ENCODE data around the gene NKD1. TPM values are rescaled to one million over a fixed set of nuclear protein-coding genes. Genes with fewer than 3 reads are reported as not detected.

Gene NKD1
- total and polyA plus RNA-seq, 2 of the 8 experiments (the other 6 are each of a cell fraction or from before 2014, with no cell fraction given) = 0.70 to 4.5 TPM

GRCh38 chr16:50692999-50693781 is 145.0 kb downstream of the NKD1 start, which contains the start of gene NOD2:
TSS of gene NOD2 (plus strand) at chr16:50693606. CDS start at chr16:50699496, 5,890 bp downstream.
- WGBS, 2 experiments (ENCODE audit: extremely low coverage in 1 of 2, insufficient coverage in 1 of 2, insufficient read length in 1 of 2, insufficient replicate concordance in 2 of 2, low coverage in 1 of 2, low lambda C conversion rate in 2 of 2, missing lambda C conversion rate in 1 of 2) = 59 to 100% methylated on average over 1 to 16 of the region's 56 CpGs
- TF ChIP-seq KDM4A (IDR thresholded peaks at IDR 0.05; ENCODE audit: low read depth, low read length, severe bottlenecking) (peak; percentile 78), SUZ12 (IDR thresholded peaks at IDR 0.05; ENCODE audit: low read length) (0 out of 2 replicates have a peak, but pooled peaks have one; percentile 35), KDM5A (IDR thresholded peaks at IDR 0.05; ENCODE audit: low read length) (no peak), FOSL1 (IDR thresholded peaks at IDR 0.05; ENCODE audit: insufficient read depth, low read depth, low read length) (no peak), MAX (IDR thresholded peaks at IDR 0.05) (peak; percentile 6; the same call in 1 of the 2 replicates), TAF7 (optimal IDR thresholded peaks at IDR 0.05; ENCODE audit: borderline replicate concordance, low read depth, low read length) (no peak), PHF8 (conservative IDR thresholded peaks at IDR 0.05; ENCODE audit: low read depth, low read length) (0 out of 2 replicates have a peak, but pooled peaks have one; percentile 31)
- CTCF ChIA-PET (ENCODE audit: partially characterized antibody) = interaction anchor here (1.1 kb wide), 1 partner anchor 27 kb away, joined by 3 read pairs; no protein-coding TSS in a partner anchor

More at GRCh38 chr16:50692999-50693781, 145.0 kb downstream of the NKD1 start, which contains the start of gene NOD2:
- Histone ChIP-seq H2BK12ac (ENCODE audit: low read depth, low read length) (peak within 1 kb of the TSS; percentile 89), H3K14ac (ENCODE audit: insufficient read length) (no peak within 1 kb of the TSS), H3K9me3 (ENCODE audit: insufficient read depth in 2 of 2, low read depth in 1 of 2, low read length in 1 of 2) (no peaks in the 10 kb centered on the region), H3K27me3 (replicated peaks in 1 of 4; ENCODE audit: control insufficient read depth in 3 of 4, extremely low read depth in 1 of 4, insufficient read depth in 3 of 4, low read length in 3 of 4) (peaks cover 0 to 26% (median 23%) of the 10 kb centered on the region in 4 experiments; a peak in 6 of 7 replicates), H3K4me1 (replicated peaks in 1 of 4; ENCODE audit: control insufficient read depth in 3 of 4, insufficient read depth in 4 of 4, low read length in 3 of 4) (peaks cover 0 to 6% (median 1%) of the 10 kb centered on the region in 4 experiments; a peak in 3 of 7 replicates), H3K4me2 (ENCODE audit: insufficient read depth in 1 of 2, low read depth in 2 of 2, low read length in 2 of 2) (peak within 1 kb of the TSS; percentile 77 to 89), H3K23me2 (ENCODE audit: low read depth, low read length) (peaks cover 15% of the 10 kb centered on the region), H3K79me2 (ENCODE audit: control insufficient read depth in 1 of 2, insufficient read depth in 2 of 2, low read length in 2 of 2) (no peaks in the 10 kb centered on the region), H4K91ac (replicated peaks; ENCODE audit: insufficient read length, low read length) (peak within 1 kb of the TSS; percentile 61), H3K9ac (replicated peaks in 1 of 4; ENCODE audit: extremely low read depth in 1 of 4, low read depth in 3 of 4, low read length in 3 of 4) (peak within 1 kb of the TSS in 2 of 4 experiments; percentile 35 to 63; a peak in 2 of 7 replicates), H2BK20ac (ENCODE audit: low read length) (no peak within 1 kb of the TSS), H3K23ac (ENCODE audit: insufficient read length) (no peak within 1 kb of the TSS), H3K18ac (ENCODE audit: extremely low read depth, low read length) (peak within 1 kb of the TSS; percentile 68), H2AK5ac (ENCODE audit: low read depth, low read length) (peak within 1 kb of the TSS; percentile 55; the same call in 1 of the 2 replicates), H3K27ac (ENCODE audit: low read depth, low read length) (no peak within 1 kb of the TSS), H4K5ac (ENCODE audit: insufficient read length, low read depth, low read length) (no peak within 1 kb of the TSS), H4K8ac (ENCODE audit: extremely low read depth, insufficient read depth, low read length) (no peak within 1 kb of the TSS), H2BK15ac (ENCODE audit: low read length) (peak within 1 kb of the TSS; percentile 93; the same call in 1 of the 2 replicates), H3K4ac (replicated peaks; ENCODE audit: insufficient read length, low read depth, low read length) (peak within 1 kb of the TSS; percentile 58), H2BK120ac (replicated peaks; ENCODE audit: low read depth, low read length) (no peak within 1 kb of the TSS), H3K4me3 (ENCODE audit: extremely low read depth in 1 of 4, insufficient read depth in 2 of 4, low read depth in 3 of 4, low read length in 4 of 4) (peak within 1 kb of the TSS; percentile 29 to 69 (median 46)), H3K56ac (replicated peaks; ENCODE audit: insufficient read length, low read depth, low read length) (peak within 1 kb of the TSS; percentile 97), H4K20me1 (replicated peaks in 1 of 2; ENCODE audit: control insufficient read depth in 1 of 2, insufficient read depth in 2 of 2, low read length in 2 of 2) (peaks cover 0 to 7% of the 10 kb centered on the region in 2 experiments), H2BK5ac (ENCODE audit: low read depth, low read length) (no peak within 1 kb of the TSS; the same call in 1 of the 2 replicates), H3K36me3 (ENCODE audit: control insufficient read depth in 2 of 4, insufficient read depth in 4 of 4, low read length in 3 of 4) (no peaks in the 10 kb centered on the region), H2AFZ (ENCODE audit: low read length) (peak within 1 kb of the TSS; percentile 95), H3K79me1 (ENCODE audit: low read depth, low read length) (no peaks in the 10 kb centered on the region)
- DNase-seq (ENCODE audit: low read depth in 1 of 2, low spot score in 2 of 2) (peak in 1 of 2 experiments; percentile 61), FAIRE-seq (no peak)
- POLR2A ChIA-PET (ENCODE audit: partially characterized antibody) = no interaction called here

All from H1 (cell line).